ENCODE results near the gene LY86.
A peak's percentile ranks its signal among the peaks of the same experiment; 100 is the strongest.

DNA sequence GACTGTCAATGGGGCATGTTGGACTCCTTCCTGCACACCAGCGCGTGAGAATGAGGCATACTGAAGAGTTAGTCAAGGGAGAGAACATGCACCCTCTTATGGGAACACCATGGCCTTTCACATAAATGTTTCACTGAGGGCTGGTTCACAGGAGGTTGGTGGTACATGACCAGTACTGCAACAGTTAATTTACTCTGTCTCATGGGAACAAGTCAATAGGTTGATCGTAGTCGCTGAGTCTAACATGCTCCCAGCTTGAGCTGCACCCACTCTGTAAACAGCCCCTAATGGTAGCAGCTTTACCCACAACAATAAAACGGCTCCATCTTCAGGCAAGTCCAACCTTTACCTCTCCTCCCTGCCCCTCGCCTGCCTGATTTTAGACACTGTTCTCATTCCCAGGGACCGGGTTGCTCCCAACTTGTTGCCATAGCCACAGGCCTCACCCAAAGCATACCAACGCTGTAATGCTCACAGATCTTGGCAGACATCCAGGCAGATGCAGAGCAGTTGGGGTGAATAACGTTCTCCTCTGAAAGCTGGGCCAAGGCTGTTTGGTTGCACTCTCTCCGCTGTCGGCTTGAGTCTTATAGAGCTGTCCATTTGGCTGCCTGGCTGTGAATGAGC, 111.3 kb downstream of the LY86 start:
- peak in 1 of 2 donors; percentile 41 for TF ChIP-seq POLR2AphosphoS5 (IDR thresholded peaks at IDR 0.05)
- no peak for TF ChIP-seq CTCF (IDR thresholded peaks at IDR 0.05)
